ENCODE results near the gene OSBPL1A.

Gene OSBPL1A

DNA sequence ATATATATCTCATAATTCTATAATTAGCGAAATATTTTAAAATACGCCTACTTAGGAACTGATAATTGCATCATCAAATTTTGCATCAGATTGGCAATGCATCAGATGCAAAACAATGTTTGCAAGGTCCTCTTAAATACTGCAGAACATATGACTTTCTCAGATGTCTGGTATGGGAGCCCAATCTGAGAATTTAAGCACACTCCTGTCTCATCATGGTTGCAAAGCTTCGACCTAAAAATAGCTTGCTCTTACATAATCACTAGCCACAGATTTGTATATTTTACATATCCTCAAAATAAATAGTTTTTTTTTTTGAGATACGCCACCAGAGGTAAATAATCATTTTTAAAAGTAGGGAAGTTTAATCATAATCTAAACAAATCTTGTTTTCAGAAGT is 135.5 kb downstream of the OSBPL1A start:
- no peak for DNase-seq

GRCh38 chr18:24259869-24260641 is 137.6 kb downstream of the OSBPL1A start:
- no peak for DNase-seq

DNA sequence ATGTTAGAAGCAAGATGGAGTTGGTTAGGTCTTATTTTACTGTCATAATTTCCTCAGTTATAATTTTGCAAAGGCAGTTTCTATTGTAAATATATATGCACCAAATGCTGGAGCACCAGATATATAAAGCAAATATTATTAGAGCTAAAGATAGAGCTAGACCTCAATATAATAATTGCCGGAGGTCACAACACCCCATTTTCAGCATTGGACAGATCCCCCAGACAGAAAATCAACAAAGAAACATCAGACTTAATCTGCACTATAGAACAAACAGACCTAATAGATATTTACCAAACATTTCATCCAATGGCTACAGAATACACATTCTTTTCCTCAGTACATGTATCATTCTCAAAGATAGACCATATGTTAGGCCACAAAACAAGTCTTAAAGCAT is 143.6 kb downstream of the OSBPL1A start:
- DNase-seq: no peak

DNA sequence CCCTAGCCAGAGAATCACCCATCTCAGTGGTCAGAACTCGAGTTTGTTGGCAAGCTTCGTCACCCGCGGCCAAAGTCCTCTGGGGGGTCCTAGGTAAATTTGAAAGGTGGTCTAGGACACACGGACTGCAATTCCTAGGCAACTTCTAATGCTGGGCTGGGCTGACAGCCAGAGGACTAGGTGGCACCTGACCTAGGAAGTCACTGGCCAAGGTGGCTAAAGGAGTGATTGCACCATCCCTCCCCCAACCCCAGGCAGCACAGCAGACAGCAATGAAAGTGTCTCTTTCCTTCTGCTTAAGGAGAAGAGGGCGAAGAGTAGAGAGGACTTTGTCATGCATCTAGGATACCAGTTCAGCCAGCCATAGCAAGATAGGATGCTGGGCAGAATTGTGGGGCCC is 147.9 kb downstream of the OSBPL1A start:
- no peak for DNase-seq

GRCh38 chr18:24248359-24248758 is 149.3 kb downstream of the OSBPL1A start:
- DNase-seq: no peak

GRCh38 chr18:24246143-24246542 is 151.5 kb downstream of the OSBPL1A start:
- no peak for DNase-seq

DNA sequence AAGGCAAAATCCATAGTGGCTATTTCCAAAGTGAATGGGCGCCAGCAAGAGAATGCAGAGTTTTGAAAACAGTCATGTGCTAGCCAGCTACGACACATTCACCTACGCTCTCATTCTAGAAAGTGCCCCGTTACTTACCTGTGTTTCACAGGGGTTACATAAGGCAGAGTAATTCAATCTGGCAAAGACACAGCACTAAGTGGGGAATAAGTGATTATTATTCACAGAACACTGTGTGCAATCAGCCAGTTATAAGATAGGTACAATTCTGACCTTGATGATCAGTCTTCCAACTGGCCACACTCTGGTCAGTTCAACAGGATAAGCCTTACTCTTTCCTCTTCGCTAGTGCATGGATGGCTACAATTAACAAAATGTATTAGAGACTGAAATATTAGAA is 152.9 kb downstream of the OSBPL1A start:
- DNase-seq: no peak

- no peak for DNase-seq
These were observed 153.9 kb downstream of the OSBPL1A start for GRCh38 chr18:24243677-24244076.

DNA sequence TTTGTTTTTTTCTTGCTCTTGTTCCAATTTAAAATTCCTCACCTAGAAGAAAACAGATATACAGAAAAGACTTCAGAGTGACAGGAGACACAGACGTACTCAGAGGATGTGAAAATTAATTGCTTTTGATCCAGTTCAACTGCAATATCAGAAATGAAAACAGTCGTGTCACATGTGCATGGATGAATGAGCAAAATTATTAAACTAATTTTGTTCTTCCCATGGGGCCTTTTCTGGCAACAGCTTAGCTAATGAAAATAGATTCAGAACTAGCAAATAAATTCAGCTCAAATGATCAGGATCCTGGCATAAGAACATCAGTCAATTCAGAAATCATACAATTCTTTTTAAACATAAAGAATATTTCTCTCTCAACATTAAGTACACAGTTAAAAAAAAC is 158.3 kb downstream of the OSBPL1A start:
- DNase-seq: no peak

- DNase-seq: no peak
These were observed 159.2 kb downstream of the OSBPL1A start for GRCh38 chr18:24238387-24238786.

GRCh38 chr18:24234850-24235418 is 162.7 kb downstream of the OSBPL1A start:
- no peak for DNase-seq

DNA sequence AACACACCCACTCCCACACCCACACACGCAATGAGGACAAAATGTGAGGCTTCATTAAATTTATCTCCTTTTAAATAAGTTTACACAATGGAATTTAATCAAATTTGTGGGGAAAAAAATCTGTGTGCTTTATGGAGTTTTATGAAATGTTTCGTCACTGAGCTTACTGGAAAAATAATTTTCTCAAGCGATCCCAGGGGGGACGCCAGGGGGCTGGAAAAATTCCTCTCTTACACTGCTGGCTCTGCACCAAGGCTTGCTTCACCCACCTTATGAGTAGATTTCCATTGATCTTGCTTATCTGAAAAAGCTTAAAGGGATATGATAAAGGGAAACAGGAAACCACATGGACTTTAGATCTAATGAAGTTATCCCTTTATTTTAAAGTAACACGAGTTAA is 163.3 kb downstream of the OSBPL1A start:
- DNase-seq: no peak

GRCh38 chr18:24232800-24233199 is 164.8 kb downstream of the OSBPL1A start:
- DNase-seq: no peak

DNA sequence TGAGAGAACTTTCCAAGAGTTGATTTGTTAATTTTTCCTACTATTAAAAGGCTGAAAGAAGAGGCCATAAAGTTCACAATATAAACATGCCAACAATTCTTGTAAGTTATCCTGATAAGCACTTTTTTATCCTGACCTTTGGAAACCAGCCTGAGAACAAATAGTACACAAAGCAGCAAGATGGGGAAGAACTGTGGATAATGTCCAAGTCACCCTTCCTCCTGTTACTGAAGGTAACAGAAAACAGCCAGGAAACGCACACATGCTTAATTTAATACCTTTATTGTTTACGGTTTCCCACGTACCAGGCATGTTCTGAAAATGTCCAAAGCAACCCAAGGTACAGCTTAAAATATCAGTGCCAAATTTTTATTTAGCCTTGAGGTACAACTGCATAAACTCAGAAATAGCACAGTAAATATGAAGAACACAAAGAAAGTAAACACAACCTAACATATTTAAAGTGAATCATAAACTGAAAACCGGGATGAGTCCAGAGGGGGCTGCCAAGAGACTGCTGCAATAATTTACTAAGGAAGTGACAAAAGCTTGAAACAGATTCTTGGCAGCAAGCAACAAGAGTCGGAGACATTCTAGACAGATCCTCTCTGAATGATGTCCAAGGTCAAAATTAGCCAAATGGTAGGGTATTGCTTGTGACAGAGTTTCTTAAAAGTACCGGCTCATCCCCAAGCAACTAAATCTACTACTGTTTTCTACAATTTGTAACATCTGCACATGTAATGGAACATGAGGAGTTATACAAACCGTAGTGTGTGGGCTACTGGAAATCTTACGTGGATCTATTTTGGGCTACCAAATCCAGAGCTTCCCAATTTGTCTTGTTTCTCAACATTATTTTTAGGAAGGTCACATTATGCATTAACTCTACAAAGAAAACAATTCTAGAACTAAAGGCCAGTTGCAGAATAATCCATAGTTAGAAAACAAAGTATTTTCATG is 165.6 kb downstream of the OSBPL1A start:
- DNase-seq: no peak

GRCh38 chr18:24230766-24231165 is 166.9 kb downstream of the OSBPL1A start:
- no peak for DNase-seq

DNA sequence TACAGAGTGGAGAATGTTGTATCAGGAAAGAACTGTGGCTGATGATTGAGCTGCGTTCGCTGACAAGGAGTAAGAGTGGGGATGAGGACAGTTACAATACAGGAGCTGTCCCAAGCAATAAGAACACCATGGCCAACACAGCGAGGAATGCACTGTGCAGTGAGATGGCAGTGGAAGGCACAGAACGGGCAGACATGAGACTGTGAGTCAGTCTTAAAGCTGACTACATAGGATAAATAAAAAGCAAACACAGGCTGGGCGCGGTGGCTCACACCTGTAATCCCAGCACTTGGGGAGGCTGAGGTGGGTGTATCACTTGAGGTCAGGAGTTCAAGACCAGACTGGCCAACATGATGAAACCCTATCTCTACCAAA is 169.0 kb downstream of the OSBPL1A start:
- DNase-seq: no peak

GRCh38 chr18:24227977-24228666 is 169.5 kb downstream of the OSBPL1A start:
- DNase-seq: no peak

- DNase-seq: no peak
These were observed 177.3 kb downstream of the OSBPL1A start for GRCh38 chr18:24220318-24220688.

DNA sequence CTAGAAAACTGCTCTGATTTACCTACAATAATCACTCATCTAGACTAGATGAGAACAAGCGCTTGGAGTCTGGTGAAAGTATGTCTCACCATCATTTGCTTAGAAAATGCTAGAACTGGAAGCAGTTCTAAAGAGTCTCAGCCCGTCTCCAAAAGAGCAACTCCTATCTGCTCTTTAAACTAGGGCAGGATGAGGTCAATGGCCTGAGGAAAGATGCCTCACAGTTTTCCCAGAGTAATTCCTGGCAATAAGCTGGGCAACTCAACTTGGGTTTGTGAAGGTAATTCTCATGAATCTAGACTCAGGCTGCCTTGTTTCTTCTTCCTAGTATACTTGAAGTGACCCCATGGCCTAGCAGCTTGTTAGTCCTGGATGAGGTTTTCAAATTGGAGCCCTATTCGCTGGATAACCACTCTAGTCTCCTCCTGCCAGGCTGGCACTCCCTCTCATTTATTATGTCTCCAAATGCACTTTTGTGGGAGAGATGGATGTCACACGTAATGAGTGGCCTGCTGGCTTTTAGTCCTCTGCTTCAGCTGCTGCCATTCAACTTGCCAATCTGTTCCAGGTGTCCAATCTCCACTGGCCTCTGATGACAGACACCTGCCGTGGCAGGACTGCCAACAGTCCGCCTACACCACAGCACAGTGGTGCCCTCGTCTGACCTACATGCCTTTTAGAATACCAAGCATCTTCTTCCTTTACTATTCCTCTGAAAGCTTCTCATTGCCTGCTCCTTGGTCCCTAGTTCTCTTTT is 177.9 kb downstream of the OSBPL1A start:
- DNase-seq: no peak

- DNase-seq: no peak
These were observed 182.7 kb downstream of the OSBPL1A start for GRCh38 chr18:24214913-24215312.

DNA sequence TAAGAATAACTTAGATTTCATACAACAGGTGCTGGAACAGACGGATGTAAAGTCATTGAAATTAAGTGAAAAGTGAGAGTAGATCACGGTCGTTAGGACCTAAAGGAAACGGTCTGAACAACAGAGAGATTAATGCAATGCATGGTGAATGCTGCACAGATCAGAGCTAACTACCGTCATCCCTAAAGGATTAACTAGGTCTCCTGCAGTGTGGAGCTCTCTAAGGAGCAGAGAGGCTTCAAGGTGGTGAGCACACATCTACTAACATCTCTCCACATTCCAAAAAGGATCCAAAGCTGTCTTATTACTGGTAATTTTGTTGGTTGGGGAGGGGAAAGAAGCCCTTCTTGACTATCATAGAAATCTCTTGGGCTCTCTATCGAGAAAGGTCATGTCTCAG is 183.5 kb downstream of the OSBPL1A start:
- no peak for DNase-seq

DNA sequence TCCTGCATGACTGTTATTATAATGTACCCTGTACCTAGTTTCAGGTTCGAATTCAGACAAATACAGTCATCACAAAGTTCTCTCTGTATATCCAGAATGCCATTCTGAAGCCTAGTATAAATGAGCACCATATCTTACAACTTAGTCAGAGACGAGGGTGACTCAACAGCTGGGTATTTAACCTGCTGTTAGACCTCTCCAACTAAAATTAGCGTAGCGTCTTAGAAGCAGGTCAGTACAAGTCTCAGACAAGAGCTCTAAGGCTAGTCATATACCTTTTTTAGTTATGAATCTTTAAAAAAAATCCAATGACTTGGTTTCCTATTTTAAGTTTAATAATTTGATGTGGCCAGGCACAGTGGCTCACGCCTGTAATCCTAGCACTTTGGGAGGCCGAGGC is 184.7 kb downstream of the OSBPL1A start:
- DNase-seq: no peak

All from DMS79 (cell line).